ENCODE measurements around the gene THEM4. TPM values are rescaled to one million over a fixed set of nuclear protein-coding genes. Genes with fewer than 3 reads are reported as not detected.

Gene THEM4
- total RNA-seq, 2 experiments from 2014 or later, result 20.1 to 22.0 TPM

GRCh38 chr1:151852733-151853132 lies 56.6 kb downstream of the THEM4 start:
- no peak overlapping the region for H3K27ac Mint-ChIP-seq
- peaks cover 15% of the 10 kb centered on the region for H3K4me1 Mint-ChIP-seq (ENCODE audit: low read depth)
- no peak overlapping the region for H3K4me3 Mint-ChIP-seq
- CTCF ChIA-PET, result interaction anchor here (0.6 kb wide), 1 partner anchor 414 kb away, joined by 4 read pairs; no protein-coding TSS in a partner anchor
- DNase-seq, result no peak
- no peaks in the 10 kb centered on the region for H3K27me3 Mint-ChIP-seq (ENCODE audit: low read depth)
- H3K9me3 Mint-ChIP-seq, result no peaks in the 10 kb centered on the region
- intact Hi-C loops (cut with micrococcal nuclease), result no loop called here
- no peaks in the 10 kb centered on the region for H3K36me3 Mint-ChIP-seq (ENCODE audit: low read depth)

GRCh38 chr1:151851886-151852285 lies 57.4 kb downstream of the THEM4 start:
- Mint-ChIP-seq H3K27ac (no peak overlapping the region), H3K4me1 (ENCODE audit: low read depth) (peaks cover 16% of the 10 kb centered on the region), H3K27me3 (ENCODE audit: low read depth) (no peaks in the 10 kb centered on the region), H3K9me3 (no peaks in the 10 kb centered on the region), H3K4me3 (no peak overlapping the region), H3K36me3 (ENCODE audit: low read depth) (no peaks in the 10 kb centered on the region)
- no peak for DNase-seq
- CTCF ChIA-PET, result no interaction called here
- intact Hi-C loops (cut with micrococcal nuclease), result no loop called here

GRCh38 chr1:151849871-151850270 lies 59.4 kb downstream of the THEM4 start:
- CTCF ChIA-PET, result interaction anchor here (1.2 kb wide), 1 partner anchor 10 kb away, joined by 3 read pairs; the partner anchor contains the start of gene C2CD4D
- H3K9me3 Mint-ChIP-seq, result no peaks in the 10 kb centered on the region
- H3K27ac Mint-ChIP-seq, result no peak overlapping the region
- H3K4me1 Mint-ChIP-seq (ENCODE audit: low read depth), result peaks cover 26% of the 10 kb centered on the region
- no peak overlapping the region for H3K4me3 Mint-ChIP-seq
- H3K27me3 Mint-ChIP-seq (ENCODE audit: low read depth), result no peaks in the 10 kb centered on the region
- intact Hi-C loops (cut with micrococcal nuclease), result loop anchor here (5.0 kb wide), 1 partner anchor 32 kb away; no protein-coding TSS in a partner anchor
- H3K36me3 Mint-ChIP-seq (ENCODE audit: low read depth), result peaks cover 9% of the 10 kb centered on the region
- DNase-seq, result no peak

GRCh38 chr1:151849126-151849525 lies 60.2 kb downstream of the THEM4 start:
- Mint-ChIP-seq H3K4me1 (ENCODE audit: low read depth) (peaks cover 26% of the 10 kb centered on the region), H3K9me3 (no peaks in the 10 kb centered on the region), H3K27ac (peak overlapping the region; percentile 1), H3K27me3 (ENCODE audit: low read depth) (no peaks in the 10 kb centered on the region), H3K4me3 (no peak overlapping the region), H3K36me3 (ENCODE audit: low read depth) (peaks cover 12% of the 10 kb centered on the region)
- intact Hi-C loops (cut with micrococcal nuclease), result loop anchor here (5.0 kb wide), 1 partner anchor 33 kb away; no protein-coding TSS in a partner anchor
- CTCF ChIA-PET, result interaction anchor here (1.2 kb wide), 1 partner anchor 9 kb away, joined by 3 read pairs; the partner anchor contains the start of gene C2CD4D
- DNase-seq, result no peak

- H3K27ac Mint-ChIP-seq, result peak overlapping the region; percentile 56
- peaks cover 12% of the 10 kb centered on the region for H3K36me3 Mint-ChIP-seq (ENCODE audit: low read depth)
- CTCF ChIA-PET, result interaction anchor here (0.6 to 1.1 kb wide), 3 partner anchors 11 to 154 kb away, joined by 3 to 5 read pairs (median 4); no protein-coding TSS in a partner anchor
- intact Hi-C loops (cut with micrococcal nuclease), result loop anchor here (1.0 to 5.0 kb wide), 2 partner anchors 9 to 34 kb away; partner anchors contain the start of gene C2CD4D
- H3K4me1 Mint-ChIP-seq (ENCODE audit: low read depth), result peaks cover 26% of the 10 kb centered on the region
- H3K9me3 Mint-ChIP-seq, result no peaks in the 10 kb centered on the region
- H3K27me3 Mint-ChIP-seq (ENCODE audit: low read depth), result no peaks in the 10 kb centered on the region
- DNase-seq, result no peak
- no peak overlapping the region for H3K4me3 Mint-ChIP-seq
Measured at GRCh38 chr1:151847867-151848596, 61.3 kb downstream of the THEM4 start.

- H3K36me3 Mint-ChIP-seq (ENCODE audit: low read depth), result peaks cover 14% of the 10 kb centered on the region
- H3K27me3 Mint-ChIP-seq (ENCODE audit: low read depth), result no peaks in the 10 kb centered on the region
- H3K27ac Mint-ChIP-seq, result peak overlapping the region; percentile 29
- no peak overlapping the region for H3K4me3 Mint-ChIP-seq
- H3K4me1 Mint-ChIP-seq (ENCODE audit: low read depth), result peaks cover 26% of the 10 kb centered on the region
- CTCF ChIA-PET, result interaction anchor here (0.8 to 1.2 kb wide), 3 partner anchors 10 to 113 kb away, joined by 3 to 4 read pairs (median 3); no protein-coding TSS in a partner anchor
- peak; percentile 29 for DNase-seq
- no peaks in the 10 kb centered on the region for H3K9me3 Mint-ChIP-seq
- intact Hi-C loops (cut with micrococcal nuclease), result loop anchor here (5.0 kb wide), 1 partner anchor 36 kb away; no protein-coding TSS in a partner anchor
Measured at GRCh38 chr1:151846686-151847237, 62.5 kb downstream of the THEM4 start.

GRCh38 chr1:151846062-151846568 lies 63.2 kb downstream of the THEM4 start:
- Mint-ChIP-seq H3K4me1 (ENCODE audit: low read depth) (peaks cover 26% of the 10 kb centered on the region), H3K4me3 (no peak overlapping the region), H3K9me3 (no peaks in the 10 kb centered on the region), H3K36me3 (ENCODE audit: low read depth) (peaks cover 14% of the 10 kb centered on the region), H3K27me3 (ENCODE audit: low read depth) (no peaks in the 10 kb centered on the region), H3K27ac (no peak overlapping the region)
- intact Hi-C loops (cut with micrococcal nuclease), result loop anchor here (5.0 kb wide), 1 partner anchor 36 kb away; no protein-coding TSS in a partner anchor
- DNase-seq, result peak; percentile 43
- CTCF ChIA-PET, result interaction anchor here (0.8 to 1.2 kb wide), 3 partner anchors 9 to 113 kb away, joined by 3 to 4 read pairs (median 3); no protein-coding TSS in a partner anchor

- Mint-ChIP-seq H3K9me3 (no peaks in the 10 kb centered on the region), H3K4me1 (ENCODE audit: low read depth) (peaks cover 34% of the 10 kb centered on the region), H3K27ac (no peak overlapping the region), H3K27me3 (ENCODE audit: low read depth) (no peaks in the 10 kb centered on the region), H3K4me3 (no peak overlapping the region), H3K36me3 (ENCODE audit: low read depth) (peaks cover 14% of the 10 kb centered on the region)
- CTCF ChIA-PET, result interaction anchor here (0.8 to 1.2 kb wide), 2 partner anchors 39 to 158 kb away, joined by 3 read pairs; no protein-coding TSS in a partner anchor
- DNase-seq, result no peak
- intact Hi-C loops (cut with micrococcal nuclease), result no loop called here
Measured at GRCh38 chr1:151843398-151843797, 65.9 kb downstream of the THEM4 start.

- CTCF ChIA-PET, result interaction anchor here (1.2 kb wide), 1 partner anchor 160 kb away, joined by 3 read pairs; no protein-coding TSS in a partner anchor
- H3K4me1 Mint-ChIP-seq (ENCODE audit: low read depth), result peaks cover 36% of the 10 kb centered on the region
- no peak overlapping the region for H3K27ac Mint-ChIP-seq
- H3K9me3 Mint-ChIP-seq, result no peaks in the 10 kb centered on the region
- H3K27me3 Mint-ChIP-seq (ENCODE audit: low read depth), result no peaks in the 10 kb centered on the region
- DNase-seq, result no peak
- peak overlapping the region; percentile 4 for H3K4me3 Mint-ChIP-seq
- peaks cover 8% of the 10 kb centered on the region for H3K36me3 Mint-ChIP-seq (ENCODE audit: low read depth)
- intact Hi-C loops (cut with micrococcal nuclease), result no loop called here
Measured at GRCh38 chr1:151841141-151841540, 68.2 kb downstream of the THEM4 start.

GRCh38 chr1:151840421-151840820 lies 68.9 kb downstream of the THEM4 start:
- H3K9me3 Mint-ChIP-seq, result no peaks in the 10 kb centered on the region
- H3K4me3 Mint-ChIP-seq, result peak overlapping the region; percentile 88
- intact Hi-C loops (cut with micrococcal nuclease), result no loop called here
- peak overlapping the region; percentile 83 for H3K27ac Mint-ChIP-seq
- no peaks in the 10 kb centered on the region for H3K27me3 Mint-ChIP-seq (ENCODE audit: low read depth)
- H3K36me3 Mint-ChIP-seq (ENCODE audit: low read depth), result peaks cover 6% of the 10 kb centered on the region
- H3K4me1 Mint-ChIP-seq (ENCODE audit: low read depth), result peaks cover 34% of the 10 kb centered on the region
- DNase-seq, result no peak
- CTCF ChIA-PET, result interaction anchor here (0.7 to 1.2 kb wide), 5 partner anchors 9 to 161 kb away, joined by 3 to 5 read pairs (median 3); no protein-coding TSS in a partner anchor

GRCh38 chr1:151839457-151840403 lies 69.6 kb downstream of the THEM4 start, which contains the start of gene C2CD4D:
Gene C2CD4D (minus strand): TSS chr1:151839820. CDS start chr1:151838989, 831 bp downstream.
- H3K9me3 Mint-ChIP-seq, result no peaks in the 10 kb centered on the region
- H3K4me1 Mint-ChIP-seq (ENCODE audit: low read depth), result peaks cover 34% of the 10 kb centered on the region
- peaks cover 3% of the 10 kb centered on the region for H3K36me3 Mint-ChIP-seq (ENCODE audit: low read depth)
- intact Hi-C loops (cut with micrococcal nuclease), result loop anchor here (1.0 to 10.0 kb wide), 8 partner anchors 9 to 645 kb away; partner anchors contain the start of genes CELF3, PIP5K1A, POGZ and VPS72
- DNase-seq, result peak; percentile 83
- peak within 1 kb of the TSS; percentile 88 for H3K4me3 Mint-ChIP-seq
- CTCF ChIA-PET, result interaction anchor here (0.5 to 1.2 kb wide), 6 partner anchors 10 to 668 kb away, joined by 3 to 5 read pairs (median 3); no protein-coding TSS in a partner anchor
- peak within 1 kb of the TSS; percentile 83 for H3K27ac Mint-ChIP-seq
- H3K27me3 Mint-ChIP-seq (ENCODE audit: low read depth), result no peaks in the 10 kb centered on the region
